Measurements from ENCODE around the gene CCDC200. TPM values are rescaled to one million over a fixed set of nuclear protein-coding genes. Genes with fewer than 3 reads are reported as not detected.

The CCDC200 gene
- total and polyA plus RNA-seq, 2 of the 13 experiments (the other 11 are each of a cell fraction or from before 2014, with no cell fraction given): not detected

DNA sequence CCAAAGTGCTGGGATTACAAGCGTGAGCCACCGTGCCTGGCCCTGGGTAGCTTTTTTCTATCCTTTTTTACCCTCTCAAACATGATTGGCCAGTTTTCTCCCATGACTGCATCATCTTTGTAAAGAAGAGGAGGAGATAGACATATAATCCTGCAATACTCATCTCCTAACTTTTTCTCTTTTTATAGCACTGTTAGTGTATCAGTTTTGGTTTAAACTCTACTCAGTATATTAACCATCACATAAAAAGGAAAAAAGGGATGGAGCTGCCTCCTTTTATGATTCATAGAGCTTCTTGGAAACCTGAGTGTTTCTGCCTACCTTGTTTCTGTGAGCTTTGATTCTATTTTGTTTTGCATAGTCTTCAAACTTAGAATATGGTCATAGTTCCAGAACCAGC, 28.8 kb downstream of the CCDC200 start (continued):
- TF ChIP-seq CCAR2 (optimal IDR thresholded peaks at IDR 0.05; ENCODE audit: low read depth, low read length): no peak
- TF ChIP-seq ERF (CRISPR knock-in tag; IDR thresholded peaks at IDR 0.05): no peak
- TF ChIP-seq, protein P1, sequence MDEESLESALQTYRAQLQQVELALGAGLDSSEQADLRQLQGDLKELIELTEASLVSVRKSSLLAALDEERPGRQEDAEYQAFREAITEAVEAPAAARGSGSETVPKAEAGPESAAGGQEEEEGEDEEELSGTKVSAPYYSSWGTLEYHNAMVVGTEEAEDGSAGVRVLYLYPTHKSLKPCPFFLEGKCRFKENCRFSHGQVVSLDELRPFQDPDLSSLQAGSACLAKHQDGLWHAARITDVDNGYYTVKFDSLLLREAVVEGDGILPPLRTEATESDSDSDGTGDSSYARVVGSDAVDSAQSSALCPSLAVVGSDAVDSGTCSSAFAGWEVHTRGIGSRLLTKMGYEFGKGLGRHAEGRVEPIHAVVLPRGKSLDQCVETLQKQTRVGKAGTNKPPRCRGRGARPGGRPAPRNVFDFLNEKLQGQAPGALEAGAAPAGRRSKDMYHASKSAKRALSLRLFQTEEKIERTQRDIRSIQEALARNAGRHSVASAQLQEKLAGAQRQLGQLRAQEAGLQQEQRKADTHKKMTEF (CRISPR knock-in tag; IDR thresholded peaks at IDR 0.05): no peak
- TF ChIP-seq ZFP36L2 (CRISPR knock-in tag; IDR thresholded peaks at IDR 0.05): no peak
- TF ChIP-seq GZF1 (CRISPR knock-in tag; IDR thresholded peaks at IDR 0.05): no peak
- no peak for TF ChIP-seq GATA4 (IDR thresholded peaks at IDR 0.05; ENCODE audit: borderline replicate concordance, low read depth)

DNA sequence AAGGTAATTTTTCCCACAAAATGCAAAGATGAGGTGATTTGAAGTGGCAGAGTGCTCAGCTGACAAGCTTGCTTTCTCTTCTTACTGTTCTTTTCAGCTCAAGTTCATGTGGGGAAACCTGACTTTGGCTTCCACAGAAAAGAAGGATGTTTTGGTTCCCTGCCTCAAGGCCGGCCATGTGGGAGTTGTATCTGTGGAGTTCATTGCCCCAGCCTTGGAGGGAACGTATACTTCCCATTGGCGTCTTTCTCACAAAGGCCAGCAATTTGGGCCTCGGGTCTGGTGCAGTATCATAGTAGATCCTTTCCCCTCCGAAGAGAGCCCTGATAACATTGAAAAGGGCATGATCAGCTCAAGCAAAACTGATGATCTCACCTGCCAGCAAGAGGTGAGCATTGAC, 35.2 kb downstream of the CCDC200 start:
- BruUV-seq (replicated peaks): no TSS peak
- Histone ChIP-seq H3K4me1 (ENCODE audit: insufficient read depth, low read length) (no peaks in the 10 kb centered on the region), H3K4me2 (ENCODE audit: low read depth, low read length) (no peak overlapping the region), H4K20me1 (ENCODE audit: insufficient read depth, low read length) (no peaks in the 10 kb centered on the region), H3K27ac (ENCODE audit: extremely low read length, insufficient read depth, low read length) (no peak overlapping the region), H3K4me3 (replicated peaks in 1 of 3; ENCODE audit: insufficient read depth in 1 of 3, low read depth in 2 of 3, low read length in 3 of 3) (no peak overlapping the region), H3K9me3 (ENCODE audit: low read length) (no peaks in the 10 kb centered on the region), H2AFZ (ENCODE audit: low read length) (no peak overlapping the region), H3K36me3 (replicated peaks in 1 of 2; ENCODE audit: control insufficient read depth in 1 of 2, insufficient read depth in 2 of 2, low read length in 2 of 2) (peaks cover 44 to 84% of the 10 kb centered on the region in 2 experiments), H3K9ac (ENCODE audit: insufficient read depth, low read depth, low read length) (no peak overlapping the region), H3K79me2 (ENCODE audit: insufficient read depth, low read length) (no peaks in the 10 kb centered on the region), H3K27me3 (ENCODE audit: control insufficient read depth in 1 of 2, insufficient read depth in 2 of 2, low read length in 2 of 2) (no peaks in the 10 kb centered on the region)
- in situ Hi-C loops (cut with HindIII; ENCODE audit: extremely low pct_ligation_motif_present, low pct_unique_long_range_greater_than_20kb) (no loop called here), intact Hi-C loops (cut with micrococcal nuclease; ENCODE audit: unreplicated experiment) (no loop called here)
- ChIA-PET POLR2A (no interaction called here), CTCF (ENCODE audit: low intra/inter-chr PET ratio, low total read pairs) (no interaction called here)
- FAIRE-seq (no peak), ATAC-seq (no peak), DNase-seq (ENCODE audit: low spot score) (no peak)
- 97% methylated on average over 5 of the region's 5 CpGs for WGBS (ENCODE audit: low lambda C conversion rate)
- TF ChIP-seq ZNF747 (CRISPR knock-in tag; IDR thresholded peaks at IDR 0.05; ENCODE audit: borderline replicate concordance) (no peak), SAFB2 (CRISPR knock-in tag; IDR thresholded peaks at IDR 0.05; ENCODE audit: borderline replicate concordance, low read depth) (no peak), KDM5A (IDR thresholded peaks at IDR 0.05; ENCODE audit: borderline replicate concordance, low read length) (no peak), BRCA1 (CRISPR knock-in tag; IDR thresholded peaks at IDR 0.05) (no peak), KLF6 (CRISPR knock-in tag; IDR thresholded peaks at IDR 0.05) (no peak), KDM6A (CRISPR knock-in tag; IDR thresholded peaks at IDR 0.05; ENCODE audit: low read depth) (no peak), ARNT (IDR thresholded peaks at IDR 0.05) (no peak)
- TF ChIP-seq, protein P2, sequence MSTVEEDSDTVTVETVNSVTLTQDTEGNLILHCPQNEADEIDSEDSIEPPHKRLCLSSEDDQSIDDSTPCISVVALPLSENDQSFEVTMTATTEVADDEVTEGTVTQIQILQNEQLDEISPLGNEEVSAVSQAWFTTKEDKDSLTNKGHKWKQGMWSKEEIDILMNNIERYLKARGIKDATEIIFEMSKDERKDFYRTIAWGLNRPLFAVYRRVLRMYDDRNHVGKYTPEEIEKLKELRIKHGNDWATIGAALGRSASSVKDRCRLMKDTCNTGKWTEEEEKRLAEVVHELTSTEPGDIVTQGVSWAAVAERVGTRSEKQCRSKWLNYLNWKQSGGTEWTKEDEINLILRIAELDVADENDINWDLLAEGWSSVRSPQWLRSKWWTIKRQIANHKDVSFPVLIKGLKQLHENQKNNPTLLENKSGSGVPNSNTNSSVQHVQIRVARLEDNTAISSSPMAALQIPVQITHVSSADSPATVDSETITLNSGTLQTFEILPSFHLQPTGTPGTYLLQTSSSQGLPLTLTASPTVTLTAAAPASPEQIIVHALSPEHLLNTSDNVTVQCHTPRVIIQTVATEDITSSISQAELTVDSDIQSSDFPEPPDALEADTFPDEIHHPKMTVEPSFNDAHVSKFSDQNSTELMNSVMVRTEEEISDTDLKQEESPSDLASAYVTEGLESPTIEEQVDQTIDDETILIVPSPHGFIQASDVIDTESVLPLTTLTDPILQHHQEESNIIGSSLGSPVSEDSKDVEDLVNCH (CRISPR knock-in tag; IDR thresholded peaks at IDR 0.05): no peak
- TF ChIP-seq, protein P3, sequence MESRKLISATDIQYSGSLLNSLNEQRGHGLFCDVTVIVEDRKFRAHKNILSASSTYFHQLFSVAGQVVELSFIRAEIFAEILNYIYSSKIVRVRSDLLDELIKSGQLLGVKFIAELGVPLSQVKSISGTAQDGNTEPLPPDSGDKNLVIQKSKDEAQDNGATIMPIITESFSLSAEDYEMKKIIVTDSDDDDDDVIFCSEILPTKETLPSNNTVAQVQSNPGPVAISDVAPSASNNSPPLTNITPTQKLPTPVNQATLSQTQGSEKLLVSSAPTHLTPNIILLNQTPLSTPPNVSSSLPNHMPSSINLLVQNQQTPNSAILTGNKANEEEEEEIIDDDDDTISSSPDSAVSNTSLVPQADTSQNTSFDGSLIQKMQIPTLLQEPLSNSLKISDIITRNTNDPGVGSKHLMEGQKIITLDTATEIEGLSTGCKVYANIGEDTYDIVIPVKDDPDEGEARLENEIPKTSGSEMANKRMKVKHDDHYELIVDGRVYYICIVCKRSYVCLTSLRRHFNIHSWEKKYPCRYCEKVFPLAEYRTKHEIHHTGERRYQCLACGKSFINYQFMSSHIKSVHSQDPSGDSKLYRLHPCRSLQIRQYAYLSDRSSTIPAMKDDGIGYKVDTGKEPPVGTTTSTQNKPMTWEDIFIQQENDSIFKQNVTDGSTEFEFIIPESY (CRISPR knock-in tag; IDR thresholded peaks at IDR 0.05): no peak
- TF ChIP-seq, protein P4, sequence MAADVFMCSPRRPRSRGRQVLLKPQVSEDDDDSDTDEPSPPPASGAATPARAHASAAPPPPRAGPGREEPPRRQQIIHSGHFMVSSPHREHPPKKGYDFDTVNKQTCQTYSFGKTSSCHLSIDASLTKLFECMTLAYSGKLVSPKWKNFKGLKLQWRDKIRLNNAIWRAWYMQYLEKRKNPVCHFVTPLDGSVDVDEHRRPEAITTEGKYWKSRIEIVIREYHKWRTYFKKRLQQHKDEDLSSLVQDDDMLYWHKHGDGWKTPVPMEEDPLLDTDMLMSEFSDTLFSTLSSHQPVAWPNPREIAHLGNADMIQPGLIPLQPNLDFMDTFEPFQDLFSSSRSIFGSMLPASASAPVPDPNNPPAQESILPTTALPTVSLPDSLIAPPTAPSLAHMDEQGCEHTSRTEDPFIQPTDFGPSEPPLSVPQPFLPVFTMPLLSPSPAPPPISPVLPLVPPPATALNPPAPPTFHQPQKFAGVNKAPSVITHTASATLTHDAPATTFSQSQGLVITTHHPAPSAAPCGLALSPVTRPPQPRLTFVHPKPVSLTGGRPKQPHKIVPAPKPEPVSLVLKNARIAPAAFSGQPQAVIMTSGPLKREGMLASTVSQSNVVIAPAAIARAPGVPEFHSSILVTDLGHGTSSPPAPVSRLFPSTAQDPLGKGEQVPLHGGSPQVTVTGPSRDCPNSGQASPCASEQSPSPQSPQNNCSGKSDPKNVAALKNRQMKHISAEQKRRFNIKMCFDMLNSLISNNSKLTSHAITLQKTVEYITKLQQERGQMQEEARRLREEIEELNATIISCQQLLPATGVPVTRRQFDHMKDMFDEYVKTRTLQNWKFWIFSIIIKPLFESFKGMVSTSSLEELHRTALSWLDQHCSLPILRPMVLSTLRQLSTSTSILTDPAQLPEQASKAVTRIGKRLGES (CRISPR knock-in tag; IDR thresholded peaks at IDR 0.05; ENCODE audit: borderline replicate concordance): no peak

Measured in HepG2 (cell line).